ENCODE measurements around the gene HSP90AA1. TPM values are rescaled to one million over a fixed set of nuclear protein-coding genes. Genes with fewer than 3 reads are reported as not detected.

HSP90AA1 gene
- total RNA-seq, 2 experiments from 2014 or later = 1,101 to 1,115 TPM

DNA sequence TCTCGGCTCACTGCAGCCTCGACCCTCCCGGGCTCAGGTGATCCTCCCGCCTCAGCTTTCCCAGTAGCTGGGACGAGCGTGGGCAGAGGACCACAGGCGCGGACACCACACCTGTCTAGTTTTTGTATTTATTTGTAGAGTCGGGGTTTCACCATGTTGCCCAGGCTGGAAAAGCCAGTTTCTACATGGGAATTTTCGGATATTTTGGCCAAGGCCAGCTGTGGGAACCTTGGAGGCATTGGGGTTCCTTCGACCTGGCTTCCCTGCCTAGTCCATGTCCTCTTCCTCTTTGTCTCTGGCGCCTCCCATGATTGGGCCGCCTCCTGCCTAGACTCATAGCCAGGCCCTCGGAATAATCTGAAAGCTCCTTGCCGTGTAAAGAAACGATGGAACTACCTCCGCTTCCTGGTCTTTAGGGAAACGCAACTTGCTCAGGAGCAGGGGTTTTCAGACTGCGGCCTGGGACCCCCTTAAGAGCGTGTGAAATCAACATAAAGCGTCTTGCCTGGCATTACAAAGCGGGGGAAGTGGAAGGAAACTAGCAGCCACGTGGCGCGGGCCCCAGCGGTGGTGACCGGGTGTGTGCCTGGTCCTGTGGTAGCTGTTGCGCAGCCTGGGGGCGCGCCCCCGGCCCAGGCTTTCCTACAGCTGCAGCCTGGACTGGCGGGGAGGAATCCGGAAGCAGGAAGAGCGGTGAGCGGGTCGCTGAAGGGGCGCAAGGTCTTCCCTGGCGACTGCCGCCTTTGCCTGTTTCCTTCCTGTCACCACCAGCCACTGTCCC lies 1.4 kb upstream of the HSP90AA1 start:
- H3K27me3 Mint-ChIP-seq = no peaks in the 10 kb centered on the region
- intact Hi-C loops (cut with micrococcal nuclease) = loop anchor here (10.0 kb wide), 1 partner anchor 63 kb away; no protein-coding TSS in a partner anchor
- peak overlapping the region; percentile 92 for H3K4me3 Mint-ChIP-seq
- DNase-seq = peak; percentile 81
- peak overlapping the region; percentile 98 for H3K27ac Mint-ChIP-seq
- peaks cover 37% of the 10 kb centered on the region for H3K4me1 Mint-ChIP-seq (ENCODE audit: low read depth)
- POLR2A ChIA-PET = interaction anchor here (0.6 to 2.2 kb wide), 13 partner anchors 9 to 357 kb away, joined by 3 to 11 read pairs (median 6); partner anchors contain the start of genes WDR20 and ZNF839
- TF ChIP-seq, protein P1, sequence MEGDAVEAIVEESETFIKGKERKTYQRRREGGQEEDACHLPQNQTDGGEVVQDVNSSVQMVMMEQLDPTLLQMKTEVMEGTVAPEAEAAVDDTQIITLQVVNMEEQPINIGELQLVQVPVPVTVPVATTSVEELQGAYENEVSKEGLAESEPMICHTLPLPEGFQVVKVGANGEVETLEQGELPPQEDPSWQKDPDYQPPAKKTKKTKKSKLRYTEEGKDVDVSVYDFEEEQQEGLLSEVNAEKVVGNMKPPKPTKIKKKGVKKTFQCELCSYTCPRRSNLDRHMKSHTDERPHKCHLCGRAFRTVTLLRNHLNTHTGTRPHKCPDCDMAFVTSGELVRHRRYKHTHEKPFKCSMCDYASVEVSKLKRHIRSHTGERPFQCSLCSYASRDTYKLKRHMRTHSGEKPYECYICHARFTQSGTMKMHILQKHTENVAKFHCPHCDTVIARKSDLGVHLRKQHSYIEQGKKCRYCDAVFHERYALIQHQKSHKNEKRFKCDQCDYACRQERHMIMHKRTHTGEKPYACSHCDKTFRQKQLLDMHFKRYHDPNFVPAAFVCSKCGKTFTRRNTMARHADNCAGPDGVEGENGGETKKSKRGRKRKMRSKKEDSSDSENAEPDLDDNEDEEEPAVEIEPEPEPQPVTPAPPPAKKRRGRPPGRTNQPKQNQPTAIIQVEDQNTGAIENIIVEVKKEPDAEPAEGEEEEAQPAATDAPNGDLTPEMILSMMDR (IDR thresholded peaks at IDR 0.05) = no peak
- CTCF ChIA-PET = interaction anchor here (0.7 to 1.9 kb wide), 4 partner anchors 8 to 229 kb away, joined by 3 to 14 read pairs (median 4); no protein-coding TSS in a partner anchor
- peaks cover 35% of the 10 kb centered on the region for H3K36me3 Mint-ChIP-seq (ENCODE audit: low read depth)
- no peaks in the 10 kb centered on the region for H3K9me3 Mint-ChIP-seq
- ATAC-seq = peak; percentile 22

DNA sequence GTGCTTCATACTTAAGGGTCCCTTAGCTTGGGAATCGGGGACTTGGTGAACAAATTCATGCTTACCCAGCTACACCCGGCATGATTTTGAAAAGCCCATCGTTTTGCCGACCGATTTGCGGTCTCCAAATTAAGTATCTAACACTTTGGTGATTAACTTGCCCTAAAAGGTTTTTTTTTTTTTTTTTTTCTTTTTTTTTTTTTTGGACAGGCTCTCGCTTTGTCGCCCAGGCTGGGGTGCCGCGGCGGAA lies 843 bp upstream of the HSP90AA1 start:
- ATAC-seq (peak; percentile 1), DNase-seq (no peak)
- CTCF ChIA-PET = interaction anchor here (0.7 to 1.9 kb wide), 4 partner anchors 9 to 230 kb away, joined by 3 to 14 read pairs (median 4); no protein-coding TSS in a partner anchor
- no peaks in the 10 kb centered on the region for H3K27me3 Mint-ChIP-seq
- peak overlapping the region; percentile 92 for H3K4me3 Mint-ChIP-seq
- intact Hi-C loops (cut with micrococcal nuclease) = loop anchor here (10.0 kb wide), 1 partner anchor 63 kb away; no protein-coding TSS in a partner anchor
- TF ChIP-seq, protein P1 (IDR thresholded peaks at IDR 0.05) = no peak
- POLR2A ChIA-PET = interaction anchor here (0.7 to 2.2 kb wide), 11 partner anchors 9 to 262 kb away, joined by 3 to 11 read pairs (median 6); partner anchors contain the start of genes WDR20 and ZNF839
- H3K9me3 Mint-ChIP-seq = no peaks in the 10 kb centered on the region
- H3K4me1 Mint-ChIP-seq (ENCODE audit: low read depth) = peaks cover 42% of the 10 kb centered on the region
- peaks cover 40% of the 10 kb centered on the region for H3K36me3 Mint-ChIP-seq (ENCODE audit: low read depth)
- H3K27ac Mint-ChIP-seq = peak overlapping the region; percentile 98

DNA sequence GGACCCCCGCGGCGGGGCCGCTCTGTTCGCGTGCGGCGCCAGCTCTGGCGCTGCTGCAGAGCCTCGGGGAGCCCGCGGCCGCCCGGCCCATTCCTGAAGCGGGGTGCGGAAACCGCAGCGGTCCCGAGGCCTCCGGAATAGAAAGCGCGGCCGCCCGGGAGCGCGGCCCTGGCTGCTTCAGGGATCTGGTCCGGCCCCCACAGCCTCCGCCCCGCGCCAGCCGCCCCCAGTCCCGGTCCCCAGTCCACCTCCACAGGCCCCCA lies 204 bp downstream of the HSP90AA1 start:
- peak overlapping the region; percentile 91 for H3K27ac Mint-ChIP-seq
- POLR2A ChIA-PET = interaction anchor here (1.5 to 2.7 kb wide), 3 partner anchors 9 to 33 kb away, joined by 3 to 14 read pairs (median 7); no protein-coding TSS in a partner anchor
- H3K4me1 Mint-ChIP-seq (ENCODE audit: low read depth) = peaks cover 51% of the 10 kb centered on the region
- no peak for ATAC-seq
- TF ChIP-seq, protein P1 (IDR thresholded peaks at IDR 0.05) = no peak
- no peaks in the 10 kb centered on the region for H3K9me3 Mint-ChIP-seq
- CTCF ChIA-PET = interaction anchor here (1.6 kb wide), 2 partner anchors 37 to 227 kb away, joined by 4 read pairs; no protein-coding TSS in a partner anchor
- no peaks in the 10 kb centered on the region for H3K27me3 Mint-ChIP-seq
- peaks cover 50% of the 10 kb centered on the region for H3K36me3 Mint-ChIP-seq (ENCODE audit: low read depth)
- peak overlapping the region; percentile 92 for H3K4me3 Mint-ChIP-seq
- intact Hi-C loops (cut with micrococcal nuclease) = loop anchor here (10.0 kb wide), 1 partner anchor 62 kb away; no protein-coding TSS in a partner anchor
- DNase-seq = no peak

DNA sequence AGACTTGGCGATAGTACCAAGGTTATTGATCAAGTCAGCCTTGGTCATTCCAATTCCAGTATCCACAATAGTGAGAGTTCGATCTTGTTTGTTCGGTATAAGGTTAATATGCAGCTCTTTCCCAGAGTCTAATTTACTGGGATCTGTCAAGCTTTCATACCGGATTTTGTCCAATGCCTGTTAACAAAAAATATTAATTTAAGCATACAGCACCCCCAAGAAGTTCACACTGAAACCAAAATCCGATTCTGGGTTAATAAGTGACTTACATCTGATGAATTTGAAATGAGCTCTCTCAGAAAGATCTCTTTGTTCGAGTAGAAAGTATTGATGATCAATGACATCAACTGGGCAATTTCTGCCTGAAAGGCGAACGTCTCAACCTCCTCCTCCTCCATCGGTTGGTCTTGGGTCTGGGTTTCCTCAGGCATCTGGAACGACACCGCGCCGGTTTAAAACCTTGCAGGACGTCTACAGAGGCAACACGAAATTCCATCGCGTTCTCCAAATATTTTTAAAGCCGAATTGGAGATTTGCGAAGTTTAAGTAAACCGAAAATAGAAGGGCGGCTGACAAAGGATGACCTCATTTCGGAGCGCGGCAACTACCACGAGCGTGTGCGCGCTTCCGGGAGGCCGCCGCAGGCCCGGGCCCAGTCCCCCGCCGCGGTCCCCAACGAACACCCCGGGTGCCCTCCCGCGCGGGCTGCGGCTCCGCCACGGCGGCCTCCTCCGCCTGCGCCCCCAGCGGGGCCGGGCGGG lies 716 bp downstream of the HSP90AA1 start:
- DNase-seq = peak; percentile 69
- H3K9me3 Mint-ChIP-seq = no peaks in the 10 kb centered on the region
- TF ChIP-seq, protein P1 (IDR thresholded peaks at IDR 0.05) = no peak
- peak overlapping the region; percentile 80 for H3K4me3 Mint-ChIP-seq
- ATAC-seq = peak; percentile 29
- peaks cover 53% of the 10 kb centered on the region for H3K4me1 Mint-ChIP-seq (ENCODE audit: low read depth)
- POLR2A ChIA-PET = interaction anchor here (0.6 to 2.7 kb wide), 6 partner anchors 9 to 228 kb away, joined by 3 to 14 read pairs (median 4); no protein-coding TSS in a partner anchor
- CTCF ChIA-PET = interaction anchor here (1.6 to 2.4 kb wide), 3 partner anchors 10 to 228 kb away, joined by 4 to 14 read pairs (median 4); no protein-coding TSS in a partner anchor
- H3K27me3 Mint-ChIP-seq = no peaks in the 10 kb centered on the region
- intact Hi-C loops (cut with micrococcal nuclease) = loop anchor here (10.0 kb wide), 1 partner anchor 61 kb away; no protein-coding TSS in a partner anchor
- peak overlapping the region; percentile 77 for H3K27ac Mint-ChIP-seq
- peaks cover 55% of the 10 kb centered on the region for H3K36me3 Mint-ChIP-seq (ENCODE audit: low read depth)

Data from activated CD8-positive, alpha-beta T cell treated with anti-CD3 and anti-CD28 coated beads for 36 hours (primary cell).